Spleen (tissue), 11 donors: ENCODE measurements around the gene B3GALNT2. TPM values are rescaled to one million over a fixed set of nuclear protein-coding genes. Genes with fewer than 3 reads are reported as not detected.

ENCODE experiments used
- DNase-seq: peaks from one replicate; pipeline ENCODE4 v3.0.0-alpha.2; 2020
- H3K27ac ChIP-seq, 8 donors: fragments of 200-600 bp; sonication (generic) in 7 of 8; 1 replicate in 4 of 8; 2 replicates in 4 of 8; pipeline versions ENCODE4 v1.5.0 to v1.8.0; 2016 to 2021; ENCODE audit warnings: inconsistent platforms in 4 of 8, mild to moderate bottlenecking in 4 of 8, moderate library complexity in 1 of 8
- H3K27me3 ChIP-seq, 7 donors: fragments of 200-600 bp; sonication (generic) in 6 of 7; replicated peaks in 1 of 7; 1 replicate in 4 of 7; 2 replicates in 3 of 7; pipeline versions ENCODE4 v1.5.0 to v1.8.0; 2016 to 2021; ENCODE audit warnings: inconsistent platforms in 3 of 7, mild to moderate bottlenecking in 1 of 7
- H3K36me3 ChIP-seq, 6 donors: fragments of 200-600 bp; sonication (generic) in 5 of 6; 1 replicate in 4 of 6; 2 replicates in 2 of 6; pipeline versions ENCODE4 v1.5.0 to v1.8.0; 2016 to 2021; ENCODE audit warnings: inconsistent platforms in 2 of 6
- H3K4me1 ChIP-seq, 6 donors: fragments of 200-600 bp; sonication (generic) in 5 of 6; 1 replicate in 3 of 6; 2 replicates in 3 of 6; pipeline versions ENCODE4 v1.5.0 to v1.8.0; 2016 to 2021; ENCODE audit warnings: inconsistent platforms in 3 of 6
- H3K4me3 ChIP-seq, 8 donors: fragments of 200-600 bp; sonication (generic) in 7 of 8; 1 replicate in 4 of 8; 2 replicates in 4 of 8; pipeline versions ENCODE4 v1.5.0 to v1.8.0; 2016 to 2021; ENCODE audit warnings: inconsistent platforms in 4 of 8, mild to moderate bottlenecking in 4 of 8, moderate library complexity in 2 of 8
- H3K9me3 ChIP-seq, 8 donors: fragments of 200-600 bp; sonication (generic) in 7 of 8; 1 replicate in 4 of 8; 2 replicates in 4 of 8; pipeline versions ENCODE4 v1.5.0 to v1.8.0; 2016 to 2021; ENCODE audit warnings: inconsistent platforms in 4 of 8
- CTCF ChIP-seq, 11 experiments: fragments of 200-600 bp in 7 of 11; fragments of 450-650 bp in 4 of 11; sonication (generic) in 4 of 11; IDR thresholded peaks in 8 of 11; conservative IDR thresholded peaks in 3 of 11; 1 replicate in 7 of 11; 2 replicates in 4 of 11; pipeline versions ENCODE4 v1.4.0 to v1.8.0; 2016 to 2021; ENCODE audit warnings: antibody characterized with exemption in 11 of 11, inconsistent platforms in 4 of 11, mild to moderate bottlenecking in 1 of 11
- POLR2A ChIP-seq, 3 donors: fragments of 450-650 bp; IDR thresholded peaks; one replicate each; pipeline ENCODE4 v1.5.1; 2017; ENCODE audit warnings: antibody characterized with exemption in 3 of 3, mild to moderate bottlenecking in 1 of 3
- POLR2AphosphoS5 ChIP-seq, 3 donors: sonication (generic); formaldehyde crosslinking; IDR thresholded peaks; one replicate each; pipeline ENCODE4 v1.5.1; 2017; ENCODE audit warnings: antibody characterized with exemption in 3 of 3
- WGBS, 5 donors: extraction: QIAGEN DNeasy Blood & Tissue Kit in 3 of 5; methylation state at CpG; one replicate each; pipeline versions ENCODE4 v1.1.5 to v1.1.7; 2013 to 2018; 5-methylcytosine and 5-hydroxymethylcytosine counted together
- intact Hi-C: fragments of 100-400 bp; cut with DNase I; formaldehyde crosslinking; loops from one replicate; pipeline ENCODE4 v1.15.0; 2023; ENCODE audit warnings: low total_unique reads
- polyA plus RNA-seq, 3 donors: library from polyadenylated mRNA; stranded (reverse); fragments of 200-250 nt; gene quantifications; one replicate each; pipeline ENCODE4 v1.2.1, GENCODE V29; 2013
- total RNA-seq, 7 donors: library from RNA; depleted of rRNA in 3 of 7; stranded (reverse); fragments of >200 nt in 3 of 7; fragmentation: NEBNext Ultra II Directional in 4 of 7; extraction: Animal tissue kit (Norgen Biotek cat#: 25700) in 4 of 7; gene quantifications; one replicate each; pipeline versions ENCODE4 v1.1.0 to v1.2.1, GENCODE V29; 2016 to 2021
- donor health status: healthy with polysubstance abuse.
- donor health status: DM: no; HTN: no; CAD: no; lungs with moderate emphysema.
- donor health status: DM: no; HTN: no; CAD: no.
- donor health status: Bipolar disorder and iron deficiency.
- donor health status: healthy.
- donor health status: DM: no; HTN: no; CAD: no.
- donor health status: DM: yes; HTN: yes; CAD: no.

Gene B3GALNT2
- total and polyA plus RNA-seq, 10 donors, result 1.1 to 35.1 (median 11.7) TPM

DNA sequence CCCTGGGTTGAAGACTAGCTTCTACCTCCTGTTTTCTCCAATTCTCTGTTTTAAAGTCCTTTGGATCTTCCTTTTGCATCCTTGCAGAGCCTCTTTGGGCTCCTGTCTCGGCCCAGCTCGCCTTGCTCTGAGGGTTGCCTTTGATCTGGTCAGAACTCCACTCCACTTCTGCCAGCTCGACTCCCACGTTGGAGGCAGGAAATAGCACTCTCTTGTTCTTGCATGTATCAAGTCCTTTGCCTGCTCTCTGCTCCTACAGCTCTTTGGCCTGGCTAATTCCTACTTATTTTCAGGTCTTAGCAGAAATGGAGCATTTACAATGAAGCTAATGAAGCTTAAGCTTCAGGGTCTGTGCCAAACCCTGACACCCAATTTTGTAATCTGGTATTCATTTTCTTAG is 21.1 kb upstream of the B3GALNT2 start:
- WGBS, 5 donors, result 45 to 55% (median 46%) methylated on average over 4 of the region's 4 CpGs
- Histone ChIP-seq H3K9me3 (no peaks in the 10 kb centered on the region), H3K27ac (no peak overlapping the region), H3K27me3 (no peaks in the 10 kb centered on the region), H3K4me1 (no peaks in the 10 kb centered on the region), H3K4me3 (no peak overlapping the region), H3K36me3 (no peaks in the 10 kb centered on the region)
- no peak for DNase-seq
- intact Hi-C loops, result no loop called here
- TF ChIP-seq CTCF (IDR thresholded peaks at IDR 0.05 in 8 of 11, conservative IDR thresholded peaks at IDR 0.05 in 3 of 11) (no peak), POLR2AphosphoS5 (IDR thresholded peaks at IDR 0.05) (no peak), POLR2A (IDR thresholded peaks at IDR 0.05) (no peak)

GRCh38 chr1:235516862-235517446 is 12.7 kb upstream of the B3GALNT2 start:
- no peaks in the 10 kb centered on the region for H3K9me3 ChIP-seq
- TF ChIP-seq POLR2AphosphoS5 (IDR thresholded peaks at IDR 0.05), result no peak
- no peak for TF ChIP-seq POLR2A (IDR thresholded peaks at IDR 0.05)
- no peak for DNase-seq
- H3K4me3 ChIP-seq, result no peak overlapping the region
- intact Hi-C loops, result loop anchor here (5.0 to 10.0 kb wide), 2 partner anchors 88 to 455 kb away; no protein-coding TSS in a partner anchor
- H3K4me1 ChIP-seq, result peaks cover 0 to 6% (median 0%) of the 10 kb centered on the region in 6 donors
- no peaks in the 10 kb centered on the region for H3K27me3 ChIP-seq
- no peak overlapping the region for H3K27ac ChIP-seq
- H3K36me3 ChIP-seq, result no peaks in the 10 kb centered on the region
- 81 to 92% (median 86%) methylated on average over 6 of the region's 6 CpGs for WGBS, 5 donors

DNA sequence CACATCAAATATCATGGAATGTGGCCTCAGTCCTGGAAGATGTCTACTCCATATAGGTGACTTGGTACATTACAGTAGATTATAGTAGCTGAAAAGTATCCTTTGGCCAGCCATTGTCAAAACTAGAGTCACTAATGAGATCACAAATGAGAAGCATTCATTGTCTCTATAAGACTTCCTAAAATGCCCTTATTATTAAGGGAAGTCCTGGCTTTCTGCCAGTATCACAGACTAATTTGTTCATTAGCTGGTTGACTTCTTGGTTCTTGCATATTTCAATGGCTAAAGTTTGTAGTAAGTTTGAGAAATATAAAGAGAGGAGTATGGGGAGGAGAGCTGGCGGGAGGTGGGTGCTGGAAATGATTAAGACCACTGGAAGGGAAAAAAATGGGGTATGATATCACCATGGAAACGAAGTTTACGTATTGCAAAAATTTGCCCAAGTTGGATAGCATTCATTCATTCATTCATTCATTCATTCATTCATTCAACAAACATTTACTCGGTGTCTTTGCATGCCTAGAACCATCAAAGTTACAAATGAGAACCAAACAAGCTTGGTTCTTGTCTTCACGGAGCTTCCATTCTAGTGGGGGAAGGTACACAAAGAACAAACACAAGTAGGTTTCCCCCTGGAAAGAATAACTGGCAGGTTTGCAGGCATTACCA is 11.7 kb upstream of the B3GALNT2 start:
- TF ChIP-seq POLR2A (IDR thresholded peaks at IDR 0.05) (no peak), CTCF (IDR thresholded peaks at IDR 0.05 in 8 of 11, conservative IDR thresholded peaks at IDR 0.05 in 3 of 11) (no peak), POLR2AphosphoS5 (IDR thresholded peaks at IDR 0.05) (no peak)
- Histone ChIP-seq H3K4me3 (no peak overlapping the region), H3K4me1 (peaks cover 0 to 6% (median 0%) of the 10 kb centered on the region in 6 donors), H3K36me3 (no peaks in the 10 kb centered on the region), H3K27ac (no peak overlapping the region), H3K27me3 (no peaks in the 10 kb centered on the region), H3K9me3 (no peaks in the 10 kb centered on the region)
- 88 to 98% (median 93%) methylated on average over 5 of the region's 5 CpGs for WGBS, 5 donors
- DNase-seq, result no peak
- intact Hi-C loops, result loop anchor here (5.0 to 10.0 kb wide), 2 partner anchors 89 to 456 kb away; no protein-coding TSS in a partner anchor

- DNase-seq, result no peak
- Histone ChIP-seq H3K4me1 (peaks cover 0 to 6% (median 0%) of the 10 kb centered on the region in 6 donors), H3K9me3 (no peaks in the 10 kb centered on the region), H3K27ac (no peak overlapping the region), H3K4me3 (no peak overlapping the region), H3K36me3 (no peaks in the 10 kb centered on the region), H3K27me3 (no peaks in the 10 kb centered on the region)
- TF ChIP-seq POLR2A (IDR thresholded peaks at IDR 0.05) (no peak), POLR2AphosphoS5 (IDR thresholded peaks at IDR 0.05) (no peak), CTCF (IDR thresholded peaks at IDR 0.05 in 8 of 11, conservative IDR thresholded peaks at IDR 0.05 in 3 of 11) (peak; percentile 57 to 90 (median 83))
- 37 to 40% (median 39%) methylated on average over 8 of the region's 8 CpGs for WGBS, 5 donors
- intact Hi-C loops, result loop anchor here (10.0 kb wide), 1 partner anchor 91 kb away; no protein-coding TSS in a partner anchor
Observed at GRCh38 chr1:235513495-235514366, 9.5 kb upstream of the B3GALNT2 start.
